Stimulated activated naive CD4-positive, alpha-beta T cell treated with Interleukin-2 at 50 U/mL for 16 hours (primary cell): ENCODE data around the gene TAC4.
A peak's percentile ranks its signal among the peaks of the same experiment; 100 is the strongest.

ENCODE experiments used
- DNase-seq: peaks from one replicate; lab custom pipeline; 2025; lab: John Stamatoyannopoulos, UW

TAC4 gene

GRCh38 chr17:49798738-49799137 is 49.1 kb downstream of the TAC4 start:
- no peak for DNase-seq

DNA sequence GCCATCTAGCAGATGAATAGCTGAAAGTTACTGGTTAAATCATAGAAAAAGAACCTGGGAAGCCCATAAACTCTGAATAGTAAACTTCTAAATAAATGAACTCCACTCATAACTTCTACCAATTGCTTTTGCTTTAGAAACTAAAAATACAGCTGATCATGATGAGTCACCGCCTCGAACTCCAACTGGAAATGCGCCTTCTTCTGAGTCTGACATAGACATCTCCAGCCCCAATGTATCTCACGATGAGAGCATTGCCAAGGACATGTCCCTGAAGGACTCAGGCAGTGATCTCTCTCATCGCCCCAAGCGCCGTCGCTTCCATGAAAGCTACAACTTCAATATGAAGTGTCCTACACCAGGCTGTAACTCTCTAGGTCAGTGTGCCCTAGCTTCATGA is 49.7 kb downstream of the TAC4 start:
- DNase-seq = no peak

DNA sequence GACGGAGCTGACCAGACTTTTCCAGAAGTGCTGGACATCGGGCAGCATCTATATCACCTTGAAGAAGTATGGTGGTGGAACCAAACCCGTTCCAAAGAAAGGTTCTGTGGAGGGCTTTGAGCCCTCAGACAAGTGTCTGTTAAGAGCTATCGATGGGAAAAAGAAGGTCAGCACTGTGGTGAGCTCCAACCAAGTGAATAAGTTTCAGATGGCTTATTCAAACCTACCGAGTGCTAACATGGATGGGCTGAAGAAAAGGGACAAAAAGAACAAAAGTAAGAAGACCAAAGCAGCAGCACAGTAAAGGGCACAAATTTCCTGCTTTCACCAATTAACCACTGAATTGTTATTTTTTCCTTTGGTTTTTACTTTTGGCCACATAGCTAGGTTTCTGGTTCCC is 52.5 kb downstream of the TAC4 start:
- DNase-seq = no peak

- no peak for DNase-seq
Observed at GRCh38 chr17:49793309-49793708, 54.6 kb downstream of the TAC4 start.

- DNase-seq = no peak
Observed at GRCh38 chr17:49789243-49789578, 58.7 kb downstream of the TAC4 start.

DNA sequence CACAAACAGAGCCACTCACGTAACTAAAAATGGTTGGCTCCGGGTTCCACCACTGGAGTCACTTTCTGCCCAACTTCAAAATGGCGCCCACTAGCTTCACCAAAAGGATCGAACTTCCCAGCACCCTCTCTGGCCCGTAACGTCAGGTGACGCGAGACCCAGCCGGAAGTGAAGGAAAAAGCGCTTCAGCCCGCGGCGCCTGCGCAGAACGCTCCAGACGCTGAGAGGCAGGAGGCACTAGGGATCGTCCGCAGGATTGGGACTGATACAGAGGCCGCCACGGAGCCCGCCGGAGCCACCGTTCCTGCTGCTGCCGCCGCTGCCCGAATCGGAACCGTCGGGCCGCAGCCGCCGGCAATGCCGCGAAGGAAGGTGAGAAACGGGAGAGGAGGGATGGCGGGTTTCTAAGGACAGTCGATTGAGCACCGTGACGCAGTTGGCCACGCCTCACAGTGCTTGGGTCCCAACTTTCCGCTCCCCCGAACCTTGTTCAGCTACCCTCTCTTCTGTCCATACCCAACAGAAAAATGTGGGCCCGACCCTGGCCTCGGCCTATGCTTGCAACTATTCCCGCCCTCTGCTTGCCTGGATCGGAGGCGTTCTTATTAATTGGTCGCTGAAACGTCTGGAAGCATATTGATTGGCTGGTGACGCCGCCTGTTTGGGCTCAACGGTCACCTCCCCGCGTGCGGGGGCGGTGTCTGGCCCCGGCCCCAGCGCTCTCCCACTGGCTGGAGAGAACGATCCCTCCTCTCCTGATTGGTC is 59.2 kb downstream of the TAC4 start, which contains the start of gene KAT7:
KAT7 (plus strand) TSS at position 204 of the 765 bp plus-strand sequence; CDS start at position 358, 154 bp downstream.
- DNase-seq = peak; percentile 99
